ENCODE data around the gene NDUFB4.

Gene NDUFB4

GRCh38 chr3:120640231-120640630 is 44.1 kb downstream of the NDUFB4 start:
- DNase-seq: no peak

- no peak for DNase-seq
These were observed 45.6 kb downstream of the NDUFB4 start for GRCh38 chr3:120641696-120642246.

- DNase-seq: no peak
These were observed 46.3 kb downstream of the NDUFB4 start for GRCh38 chr3:120642368-120642948.

GRCh38 chr3:120645083-120645845 is 49.1 kb downstream of the NDUFB4 start:
- no peak for DNase-seq

GRCh38 chr3:120646771-120647432 is 50.8 kb downstream of the NDUFB4 start:
- no peak for DNase-seq

GRCh38 chr3:120648290-120648689 is 52.2 kb downstream of the NDUFB4 start:
- no peak for DNase-seq

GRCh38 chr3:120649830-120650233 is 53.7 kb downstream of the NDUFB4 start:
- DNase-seq: no peak

- DNase-seq: no peak
These were observed 54.2 kb downstream of the NDUFB4 start for GRCh38 chr3:120650311-120650710.
